Neural progenitor cell (in vitro differentiated cells): ENCODE measurements around the gene KDM5C.

Experiments
- EZH2 ChIP-seq: fragments of 200-600 bp; sonication (generic); IDR thresholded peaks from 2 replicates; pipeline ENCODE4 v1.6.1; 2017; ENCODE audit warnings: antibody characterized with exemption, mild to moderate bottlenecking, moderate library complexity
- EZH2phosphoT487 ChIP-seq: fragments of 200-600 bp; sonication (generic); IDR thresholded peaks from 2 replicates; pipeline ENCODE4 v1.6.1; 2017; ENCODE audit warnings: antibody characterized with exemption
- TF ChIP-seq, protein P1 (sequence below): fragments of 200-600 bp; sonication (generic); IDR thresholded peaks from 2 replicates; pipeline ENCODE4 v1.5.1; 2017; ENCODE audit warnings: antibody characterized with exemption, mild to moderate bottlenecking

DNA sequence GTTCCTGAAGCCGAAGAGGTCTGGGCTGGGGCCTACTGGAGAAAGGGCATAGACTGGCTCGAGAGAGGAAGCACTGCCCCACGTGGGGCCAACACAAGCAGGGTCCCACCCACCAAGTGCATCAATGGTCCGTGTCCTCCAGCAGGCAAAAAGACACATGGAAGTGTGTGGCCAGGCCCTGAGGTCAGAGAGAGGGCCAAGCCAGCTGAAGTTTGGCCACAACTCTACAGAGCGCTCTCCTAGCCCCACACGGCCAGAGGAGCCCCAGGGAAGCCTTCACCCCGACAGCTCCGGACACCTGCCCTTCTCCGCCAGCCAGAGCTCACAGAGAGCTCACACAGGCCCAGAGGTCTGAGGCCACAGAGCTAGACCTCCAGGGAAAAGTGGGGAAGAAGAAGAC, 8.5 kb upstream of the KDM5C start:
- TF ChIP-seq, protein P1, sequence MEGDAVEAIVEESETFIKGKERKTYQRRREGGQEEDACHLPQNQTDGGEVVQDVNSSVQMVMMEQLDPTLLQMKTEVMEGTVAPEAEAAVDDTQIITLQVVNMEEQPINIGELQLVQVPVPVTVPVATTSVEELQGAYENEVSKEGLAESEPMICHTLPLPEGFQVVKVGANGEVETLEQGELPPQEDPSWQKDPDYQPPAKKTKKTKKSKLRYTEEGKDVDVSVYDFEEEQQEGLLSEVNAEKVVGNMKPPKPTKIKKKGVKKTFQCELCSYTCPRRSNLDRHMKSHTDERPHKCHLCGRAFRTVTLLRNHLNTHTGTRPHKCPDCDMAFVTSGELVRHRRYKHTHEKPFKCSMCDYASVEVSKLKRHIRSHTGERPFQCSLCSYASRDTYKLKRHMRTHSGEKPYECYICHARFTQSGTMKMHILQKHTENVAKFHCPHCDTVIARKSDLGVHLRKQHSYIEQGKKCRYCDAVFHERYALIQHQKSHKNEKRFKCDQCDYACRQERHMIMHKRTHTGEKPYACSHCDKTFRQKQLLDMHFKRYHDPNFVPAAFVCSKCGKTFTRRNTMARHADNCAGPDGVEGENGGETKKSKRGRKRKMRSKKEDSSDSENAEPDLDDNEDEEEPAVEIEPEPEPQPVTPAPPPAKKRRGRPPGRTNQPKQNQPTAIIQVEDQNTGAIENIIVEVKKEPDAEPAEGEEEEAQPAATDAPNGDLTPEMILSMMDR, result no peak
- TF ChIP-seq EZH2phosphoT487, result no peak
- TF ChIP-seq EZH2, result no peak
